Measurements from ENCODE around the gene UBE2E2.

The UBE2E2 gene

DNA sequence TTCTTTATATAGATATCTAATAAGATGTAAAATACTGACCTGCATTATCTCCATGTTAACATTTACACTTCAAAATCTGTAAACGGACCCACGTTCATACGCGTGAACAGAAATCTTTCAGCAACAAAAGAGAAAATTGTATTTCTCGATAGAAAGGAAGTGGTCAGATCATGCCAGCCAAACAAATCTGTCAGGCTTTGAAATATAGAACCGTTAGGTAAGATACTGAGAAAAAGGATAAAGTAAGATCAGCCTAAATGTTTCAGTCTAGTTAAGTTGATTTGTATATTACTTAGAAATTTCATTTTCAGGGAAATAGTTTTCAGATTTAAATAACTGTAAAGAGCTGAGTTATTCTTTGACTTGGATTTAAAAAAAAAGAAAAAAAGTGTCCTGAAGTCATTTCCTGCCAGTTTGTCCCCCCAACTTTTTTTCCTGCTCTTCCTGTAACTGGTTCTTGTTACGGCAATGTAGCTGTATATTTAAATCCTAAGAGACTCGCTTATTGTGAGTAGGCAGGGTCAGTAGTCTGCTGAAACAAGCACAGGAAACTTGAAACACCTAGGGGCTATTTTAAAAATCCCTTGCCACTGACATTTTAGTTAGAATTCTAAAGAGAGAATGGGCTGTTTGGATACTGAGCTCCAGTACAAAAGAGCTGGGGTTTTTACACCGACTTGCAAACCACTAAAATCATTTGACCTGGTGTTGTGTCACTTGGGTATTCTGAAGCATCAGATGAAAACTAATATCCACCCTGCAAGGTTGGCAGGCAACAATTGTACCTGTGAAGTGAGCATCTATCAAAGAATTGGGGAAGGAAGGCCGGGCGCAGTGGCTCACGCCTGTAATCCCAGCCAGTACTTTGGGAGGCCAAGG, 237.5 kb downstream of the UBE2E2 start:
- no peak for DNase-seq (ENCODE audit: low spot score)

- DNase-seq (ENCODE audit: low spot score) = peak; percentile 45
Measured at GRCh38 chr3:23442598-23443383, 239.7 kb downstream of the UBE2E2 start.

GRCh38 chr3:23444386-23444785, 241.3 kb downstream of the UBE2E2 start:
- no peak for DNase-seq (ENCODE audit: low spot score)

DNA sequence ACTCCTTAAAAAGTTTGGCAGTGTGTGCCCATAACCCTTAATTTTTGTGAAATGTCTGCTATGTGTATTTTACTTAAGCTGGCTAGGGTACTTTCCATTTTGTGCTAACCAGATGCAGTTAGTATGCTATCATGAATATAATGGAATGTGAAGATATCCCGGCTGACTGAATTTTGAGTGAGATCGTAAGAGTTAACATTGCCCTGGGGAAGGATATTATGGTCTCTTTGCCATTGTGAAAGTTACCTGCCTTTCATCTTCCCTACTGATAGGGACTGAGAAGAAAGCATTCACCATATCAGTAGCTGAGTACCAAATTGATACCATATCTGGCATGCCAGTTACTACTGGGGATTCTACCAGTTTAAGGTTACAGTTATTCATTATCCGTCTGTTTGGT, 243.2 kb downstream of the UBE2E2 start:
- no peak for DNase-seq (ENCODE audit: low spot score)

DNA sequence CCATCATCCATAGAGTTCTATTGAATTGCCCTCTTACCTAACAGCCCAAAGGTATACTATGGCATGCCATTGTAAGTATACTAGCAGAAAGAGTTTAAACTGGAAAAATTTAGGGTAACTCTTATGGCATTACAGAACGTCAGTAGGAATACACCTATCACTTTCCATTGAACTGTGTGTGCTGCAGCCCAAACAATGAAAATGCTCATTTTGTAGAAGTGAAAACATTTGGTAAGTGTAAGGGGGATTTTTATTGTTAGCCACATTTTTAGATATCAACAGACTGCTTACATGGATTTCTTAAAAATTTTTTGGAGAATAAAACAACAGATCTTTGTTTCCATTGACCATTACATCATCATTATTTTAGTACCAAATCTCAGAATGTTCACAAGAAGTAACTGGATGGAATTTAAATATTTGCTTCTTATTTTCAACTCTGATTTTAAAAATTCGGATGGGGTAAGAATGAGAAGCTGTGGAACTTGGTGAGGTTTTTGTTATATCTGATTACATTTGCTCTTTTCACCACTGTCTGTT, 245.9 kb downstream of the UBE2E2 start:
- DNase-seq (ENCODE audit: low spot score) = no peak

GRCh38 chr3:23450051-23450450, 246.9 kb downstream of the UBE2E2 start:
- DNase-seq (ENCODE audit: low spot score) = no peak

GRCh38 chr3:23450806-23451205, 247.7 kb downstream of the UBE2E2 start:
- DNase-seq (ENCODE audit: low spot score) = no peak

DNA sequence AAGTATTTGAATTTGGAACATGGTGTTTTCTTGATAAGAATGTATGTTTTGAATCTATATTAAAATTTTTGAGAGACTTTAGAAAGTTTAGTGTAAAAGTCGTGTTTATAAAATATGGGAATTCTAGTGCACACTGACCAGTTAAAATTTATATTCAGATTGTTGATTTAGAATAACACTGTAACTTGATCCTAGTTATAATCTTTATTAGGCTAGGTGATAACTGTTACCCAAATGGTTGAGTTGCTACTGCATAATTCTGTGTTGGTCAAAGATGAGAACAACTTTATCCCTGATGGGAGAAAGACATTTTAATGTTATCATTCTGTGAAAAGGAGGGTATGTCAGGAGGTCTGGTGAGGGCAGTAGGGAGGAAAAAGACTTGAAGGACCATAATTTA, 249.3 kb downstream of the UBE2E2 start:
- DNase-seq (ENCODE audit: low spot score) = no peak

DNA sequence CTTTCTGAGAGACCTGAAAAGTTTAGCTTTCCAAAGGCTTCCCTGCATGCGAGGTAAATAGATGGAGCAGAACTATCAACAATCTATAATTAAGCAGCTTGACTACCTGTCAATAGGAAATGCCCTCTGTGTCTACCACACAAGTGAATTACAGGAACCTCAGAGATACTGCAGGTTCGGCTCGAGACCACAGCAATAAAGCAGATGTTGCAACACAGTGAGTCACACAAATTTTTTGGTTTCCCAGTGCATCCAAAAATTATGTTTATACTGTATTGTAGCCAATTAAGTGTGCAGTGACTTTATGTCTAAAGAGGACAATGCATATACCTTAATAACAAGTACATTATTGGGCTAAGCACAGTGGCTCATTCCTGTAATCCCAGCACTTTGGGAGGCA, 252.0 kb downstream of the UBE2E2 start:
- no peak for DNase-seq (ENCODE audit: low spot score)

- no peak for DNase-seq (ENCODE audit: low spot score)
Measured at GRCh38 chr3:23455775-23456174, 252.6 kb downstream of the UBE2E2 start.

DNA sequence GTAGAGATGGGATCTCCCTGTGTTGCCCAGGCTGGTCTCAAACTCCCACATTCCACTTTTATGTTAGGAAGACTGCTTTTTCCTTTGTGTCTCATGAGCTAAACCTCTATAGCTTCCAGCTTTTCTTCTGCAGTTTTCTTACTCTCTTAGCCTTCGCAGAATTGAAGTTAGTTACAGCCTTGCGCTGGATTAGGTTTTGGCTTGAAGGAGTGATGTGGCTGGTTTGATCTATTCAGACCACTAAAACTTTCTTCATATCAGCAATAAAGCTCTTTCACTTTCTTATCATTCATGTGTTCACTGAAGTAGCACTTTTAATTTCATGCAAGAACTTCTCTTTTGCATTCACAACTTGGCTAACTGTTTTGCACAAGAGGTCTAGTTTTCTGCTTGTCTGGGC, 254.6 kb downstream of the UBE2E2 start:
- no peak for DNase-seq (ENCODE audit: low spot score)

GRCh38 chr3:23459465-23459864, 256.3 kb downstream of the UBE2E2 start:
- DNase-seq (ENCODE audit: low spot score) = no peak

GRCh38 chr3:23459889-23460546, 256.9 kb downstream of the UBE2E2 start:
- no peak for DNase-seq (ENCODE audit: low spot score)

DNA sequence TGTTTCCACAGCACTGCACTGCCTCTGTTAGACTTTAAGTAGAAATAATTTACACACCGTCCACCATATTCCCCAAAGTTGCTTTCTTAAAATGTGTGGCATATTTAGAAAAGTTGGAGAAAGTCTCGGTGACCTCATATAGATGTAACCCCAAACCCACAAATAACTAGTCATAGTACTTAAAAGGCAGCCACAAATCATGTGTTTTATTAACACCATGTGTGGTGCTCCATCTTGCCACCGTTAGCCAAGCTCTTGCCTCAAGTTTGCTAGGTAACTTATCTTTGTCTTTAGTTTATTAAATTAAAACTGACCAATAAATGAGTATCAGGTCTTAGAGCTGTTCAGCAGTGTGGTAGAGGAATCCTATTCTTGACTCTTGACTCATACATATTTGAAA, 257.9 kb downstream of the UBE2E2 start:
- DNase-seq (ENCODE audit: low spot score) = no peak

DNA sequence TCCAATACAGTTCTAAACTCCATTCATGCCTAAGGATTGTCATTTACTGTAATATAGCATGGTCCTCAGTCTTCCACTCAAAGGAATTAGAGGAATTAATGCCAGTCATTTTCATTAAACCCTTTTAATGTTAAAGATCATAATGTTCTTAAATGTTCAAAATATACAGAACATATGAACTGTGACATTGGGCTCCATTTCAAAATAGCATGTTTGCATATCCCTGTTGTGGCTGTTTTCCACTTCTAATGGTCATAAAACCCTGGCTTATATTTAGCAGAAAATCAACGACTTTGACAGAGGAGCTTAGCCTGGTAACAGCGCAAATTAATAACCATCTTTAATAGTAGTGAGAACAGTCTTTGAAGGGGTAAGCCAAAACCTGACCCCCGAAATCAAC, 260.7 kb downstream of the UBE2E2 start:
- no peak for DNase-seq (ENCODE audit: low spot score)

DNA sequence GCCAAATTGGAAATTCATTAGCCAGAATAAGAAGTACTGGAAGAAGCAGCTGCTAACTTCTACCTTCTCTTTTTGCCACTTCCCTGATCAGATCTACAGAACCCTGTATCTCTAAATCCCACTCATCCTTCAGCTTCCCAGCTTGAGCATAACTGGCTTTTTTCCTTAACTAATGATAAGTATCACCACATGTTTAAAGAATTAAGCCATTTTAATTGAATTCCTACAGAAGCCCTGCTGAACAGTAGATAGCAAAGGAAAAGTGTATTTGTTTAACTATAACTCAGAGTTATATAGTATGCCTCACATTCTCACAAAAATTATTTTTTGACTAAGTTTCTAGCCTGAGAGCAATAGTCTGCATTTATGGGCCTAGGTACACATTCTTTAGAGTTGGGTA, 262.4 kb downstream of the UBE2E2 start:
- DNase-seq (ENCODE audit: low spot score) = no peak

- DNase-seq (ENCODE audit: low spot score) = no peak
Measured at GRCh38 chr3:23468203-23468602, 265.1 kb downstream of the UBE2E2 start.

DNA sequence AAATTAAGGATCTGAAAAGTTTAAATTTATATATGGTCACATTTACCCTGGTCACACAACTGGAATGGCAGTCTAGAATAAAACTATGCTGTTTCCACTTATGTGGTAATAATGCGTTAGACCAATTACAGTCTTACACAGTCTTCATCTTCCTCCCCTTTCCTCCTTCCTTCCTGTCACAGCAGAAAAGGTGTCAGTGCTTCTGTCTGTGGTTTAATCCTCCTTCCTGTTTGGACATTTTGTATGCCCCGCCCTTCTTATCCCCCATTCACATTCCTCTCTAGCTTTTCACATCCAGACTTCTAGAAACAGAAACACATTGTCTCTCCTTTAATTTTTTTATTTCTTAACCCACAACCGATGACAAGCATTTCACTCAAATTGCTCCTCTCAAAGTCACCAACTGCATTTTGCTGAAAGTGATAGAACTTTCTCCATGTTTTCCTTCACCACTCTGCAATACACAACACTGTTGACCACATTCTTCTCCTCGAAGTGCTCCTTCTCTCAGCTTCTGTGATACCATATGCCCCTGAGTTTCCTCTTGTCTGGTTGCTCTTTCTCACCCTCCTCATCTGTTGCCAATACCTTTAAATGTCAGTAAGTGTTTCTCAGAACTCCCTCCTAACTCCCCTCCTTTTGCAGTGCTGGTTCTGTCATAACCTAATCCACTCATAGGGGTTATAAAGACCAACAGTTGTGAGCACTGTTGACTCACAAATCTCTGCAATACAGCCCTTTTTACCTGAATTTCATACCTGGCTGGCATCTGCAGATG, 271.6 kb downstream of the UBE2E2 start:
- DNase-seq (ENCODE audit: low spot score) = no peak

- no peak for DNase-seq (ENCODE audit: low spot score)
Measured at GRCh38 chr3:23475446-23475845, 272.3 kb downstream of the UBE2E2 start.

DNA sequence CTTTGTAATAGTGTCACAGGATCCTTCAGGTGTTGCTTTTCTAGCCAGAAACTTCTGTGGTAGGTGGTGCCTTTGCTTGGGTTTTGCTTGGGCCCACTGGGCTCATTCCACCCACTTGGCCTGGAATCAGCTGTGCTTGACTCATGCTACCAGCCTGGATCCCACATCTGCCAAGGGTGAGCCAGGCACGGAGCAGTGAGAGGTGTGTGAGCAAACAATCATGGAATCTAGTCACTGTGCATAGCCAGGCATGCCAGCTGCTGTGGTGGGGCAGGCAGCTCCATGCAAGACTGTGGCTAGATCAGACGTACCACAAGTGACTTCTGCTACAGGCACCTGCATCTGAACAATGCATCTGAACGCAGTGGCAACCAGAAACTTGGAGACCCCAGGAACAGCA, 275.9 kb downstream of the UBE2E2 start:
- DNase-seq (ENCODE audit: low spot score) = no peak

DNA sequence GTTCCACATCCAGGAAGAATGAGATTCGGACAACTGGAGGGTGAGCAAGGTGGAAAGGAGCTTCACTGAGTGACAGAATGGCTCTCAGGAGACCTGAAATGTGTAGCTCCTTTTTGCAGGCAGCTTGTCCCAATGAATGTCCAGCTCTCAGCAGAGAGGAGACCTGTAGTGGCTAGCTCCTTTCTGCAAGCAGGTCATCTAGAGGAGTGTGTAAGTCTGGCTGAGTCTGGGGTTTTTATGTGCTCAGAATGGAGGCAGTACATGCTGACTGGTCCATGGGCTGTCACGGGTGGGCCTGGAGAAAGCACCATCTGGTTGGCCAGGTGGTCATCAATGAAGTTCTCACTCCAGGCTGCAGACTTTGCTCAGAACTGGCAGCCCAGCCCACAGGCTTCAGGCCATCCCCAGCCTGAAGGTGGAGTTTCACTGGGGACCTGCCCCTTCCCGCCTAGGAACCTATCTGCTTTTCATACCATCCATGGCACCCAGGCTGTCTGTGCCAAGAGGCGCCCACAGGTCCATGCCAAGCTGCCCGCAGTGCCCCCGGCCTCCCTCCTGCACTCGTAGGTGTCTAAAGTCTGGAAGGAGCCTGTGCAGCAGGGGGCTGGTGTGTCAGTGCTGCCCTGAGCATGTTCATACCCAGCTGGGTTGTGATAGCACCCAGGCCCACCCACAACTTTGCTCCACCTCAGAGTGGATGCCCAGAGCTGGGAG, 276.6 kb downstream of the UBE2E2 start:
- no peak for DNase-seq (ENCODE audit: low spot score)

Measured in NAMALWA (cell line).